NCI-H82 (cell line): Measurements from ENCODE around the gene ATF2.
A peak's percentile ranks its signal among the peaks of the same experiment; 100 is the strongest.
"Not testable (repeated sequence)": the region's sequence is repeated elsewhere in the genome, so short reads cannot be mapped to it uniquely, and the experiment has no call there.

Experiments
- DNase-seq: peaks from one replicate; lab custom pipeline; 2025; lab: John Stamatoyannopoulos, UW

The ATF2 gene

GRCh38 chr2:175084117-175084516, 83.9 kb downstream of the ATF2 start:
- not testable (repeated sequence) for DNase-seq

DNA sequence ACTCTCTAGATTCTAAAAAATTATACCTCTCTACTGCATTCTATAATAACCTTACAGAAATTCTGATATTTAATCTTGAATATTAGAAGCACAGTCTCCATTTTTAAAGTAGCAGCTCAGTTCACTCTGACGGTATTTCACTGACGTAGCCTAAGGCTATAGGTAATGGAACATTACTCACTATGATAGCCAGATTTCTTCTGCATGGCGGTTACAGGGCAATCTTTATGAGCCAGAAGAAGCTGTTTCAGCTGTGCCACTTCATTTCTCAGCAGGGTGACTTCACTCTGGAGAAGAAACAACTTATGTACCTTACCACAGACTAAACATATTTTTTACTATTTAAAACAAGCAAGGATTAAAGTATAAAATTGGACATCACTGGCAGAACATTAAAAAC, 87.5 kb downstream of the ATF2 start:
- no peak for DNase-seq

DNA sequence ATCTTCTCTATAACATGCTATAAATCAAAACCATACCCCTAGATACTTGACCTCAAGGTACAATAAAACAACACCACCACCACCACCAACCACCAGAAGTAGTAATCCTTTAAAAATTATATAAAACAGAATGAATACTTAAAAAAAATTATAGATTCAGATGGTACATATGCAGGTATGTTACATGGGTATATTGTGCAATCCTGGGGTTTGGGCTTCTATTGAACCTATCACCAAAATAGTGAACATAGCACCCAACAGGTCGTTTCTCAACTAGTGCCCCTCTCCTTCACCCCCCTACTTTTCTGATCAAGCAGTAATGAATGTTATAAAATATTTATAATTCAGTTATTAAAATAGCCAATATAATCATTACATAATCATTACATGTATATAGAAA, 91.7 kb downstream of the ATF2 start:
- DNase-seq, result no peak

GRCh38 chr2:175074478-175074877, 93.5 kb downstream of the ATF2 start:
- peak; percentile 12 for DNase-seq

DNA sequence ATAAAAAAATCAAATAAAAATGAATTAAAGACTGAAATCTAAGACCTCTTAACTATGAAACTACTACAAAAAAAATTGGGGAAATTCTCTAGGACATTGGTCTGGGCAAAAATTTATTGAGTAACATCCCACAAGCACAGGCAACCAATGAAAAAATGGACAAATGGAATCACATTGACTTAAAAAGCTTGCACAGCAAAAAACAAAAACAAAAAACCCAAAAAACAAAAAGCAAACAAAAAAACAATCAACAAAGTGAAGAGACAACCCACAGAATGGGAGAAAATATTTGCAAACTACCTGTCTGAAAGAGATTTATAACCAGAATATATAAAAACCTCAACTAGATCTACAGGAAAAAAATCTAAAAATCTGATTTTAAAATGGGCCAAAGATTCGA, 99.5 kb downstream of the ATF2 start:
- no peak for DNase-seq

GRCh38 chr2:175066411-175066810, 101.6 kb downstream of the ATF2 start:
- no peak for DNase-seq

- no peak for DNase-seq
Measured at GRCh38 chr2:175064797-175065196, 103.2 kb downstream of the ATF2 start.

DNA sequence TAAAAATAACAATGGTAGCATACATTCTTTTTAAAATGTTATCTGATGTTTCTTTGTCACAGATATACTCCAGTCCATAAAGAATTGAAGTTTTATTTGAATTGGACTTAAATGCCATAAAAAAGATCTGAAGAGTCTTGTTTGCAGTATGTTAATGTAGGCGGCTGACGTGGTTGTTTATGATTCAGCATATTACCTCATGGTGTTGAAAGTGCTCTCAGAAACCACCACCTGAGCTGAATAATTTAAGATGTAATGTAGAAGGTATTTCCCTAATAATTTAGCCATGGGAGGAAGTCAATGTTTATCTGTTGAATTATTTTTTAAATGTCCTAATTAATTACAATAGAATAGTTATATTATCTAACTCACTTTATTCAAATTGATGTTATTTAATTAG, 104.3 kb downstream of the ATF2 start:
- no peak for DNase-seq

DNA sequence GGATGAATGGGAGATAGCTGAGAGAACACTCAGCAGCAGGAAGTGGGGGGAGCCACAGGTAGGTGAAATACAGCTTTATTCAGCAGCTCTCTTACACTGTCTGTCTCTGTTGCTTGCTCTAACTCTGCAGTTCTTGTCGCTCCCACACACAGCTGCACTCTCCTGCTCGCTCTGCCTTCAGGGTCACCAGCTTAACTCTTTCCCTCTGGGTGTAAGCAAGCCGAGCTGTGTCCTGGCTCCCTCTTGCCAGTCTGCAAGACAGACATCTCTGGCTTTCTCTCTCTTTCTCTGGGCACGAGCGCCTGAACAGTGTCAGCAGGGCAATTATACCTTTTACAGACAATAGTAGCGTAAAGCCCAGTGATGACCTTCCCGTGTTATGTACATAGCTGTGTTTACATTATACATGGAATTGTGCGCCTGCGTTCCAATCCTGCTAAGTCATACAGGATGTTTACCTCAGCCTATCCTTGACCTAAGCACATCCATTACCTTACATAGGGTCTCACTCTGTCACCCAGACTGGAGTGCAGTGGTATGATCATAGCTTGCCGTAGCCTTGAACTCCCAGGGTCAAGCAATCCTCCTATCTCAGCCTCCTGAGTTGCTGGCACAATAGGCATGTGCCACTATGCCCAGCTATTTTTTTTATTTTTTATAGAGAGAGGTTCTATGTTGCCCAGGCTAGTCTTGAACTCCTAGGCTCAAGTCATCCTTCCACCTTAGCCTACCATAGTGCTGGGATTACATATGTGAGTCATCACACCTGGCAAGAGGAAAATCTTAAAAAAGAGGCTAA, 105.0 kb downstream of the ATF2 start:
- DNase-seq, result peak; percentile 7

- no peak for DNase-seq
Measured at GRCh38 chr2:175057078-175057685, 110.8 kb downstream of the ATF2 start.

DNA sequence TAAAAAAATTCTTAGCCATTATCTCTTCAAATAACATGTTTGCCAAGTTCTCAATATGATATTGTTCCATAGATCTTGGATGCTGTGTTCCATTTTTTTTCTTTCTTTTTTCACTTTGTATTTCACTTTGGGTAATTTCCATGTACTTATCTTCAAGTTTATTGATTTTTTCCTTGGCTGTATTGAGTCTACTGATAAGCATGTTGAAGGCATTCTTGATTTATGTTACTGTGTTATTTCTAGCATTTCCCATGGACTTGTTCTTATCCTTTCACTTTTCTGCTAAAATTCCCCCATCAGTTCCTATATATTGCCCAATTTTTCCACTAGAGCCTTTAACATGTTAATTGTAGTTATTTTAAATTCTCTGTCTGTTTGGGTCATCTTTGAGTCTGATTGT, 112.0 kb downstream of the ATF2 start:
- no peak for DNase-seq

GRCh38 chr2:175054340-175054739, 113.7 kb downstream of the ATF2 start:
- no peak for DNase-seq

DNA sequence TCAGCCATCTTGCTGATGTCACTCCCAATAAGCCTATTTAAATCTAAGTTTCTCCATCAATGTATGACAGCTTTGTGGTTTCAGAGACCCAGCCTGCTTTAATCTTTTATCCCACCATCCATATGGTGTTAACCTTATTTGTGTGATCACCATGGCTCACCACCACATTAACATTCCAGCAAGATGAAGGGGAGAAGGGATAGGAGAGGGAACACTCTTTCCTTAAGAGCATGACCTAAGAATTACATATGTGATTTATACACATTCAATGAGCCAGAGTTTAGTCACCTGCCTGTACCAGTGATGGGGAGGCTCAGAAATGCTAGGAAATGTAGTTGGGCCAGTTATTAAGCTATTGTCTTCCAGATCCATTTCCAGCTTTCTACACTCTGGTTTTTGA, 118.3 kb downstream of the ATF2 start:
- DNase-seq, result peak; percentile 77

GRCh38 chr2:175048275-175048674, 119.7 kb downstream of the ATF2 start:
- DNase-seq, result no peak

DNA sequence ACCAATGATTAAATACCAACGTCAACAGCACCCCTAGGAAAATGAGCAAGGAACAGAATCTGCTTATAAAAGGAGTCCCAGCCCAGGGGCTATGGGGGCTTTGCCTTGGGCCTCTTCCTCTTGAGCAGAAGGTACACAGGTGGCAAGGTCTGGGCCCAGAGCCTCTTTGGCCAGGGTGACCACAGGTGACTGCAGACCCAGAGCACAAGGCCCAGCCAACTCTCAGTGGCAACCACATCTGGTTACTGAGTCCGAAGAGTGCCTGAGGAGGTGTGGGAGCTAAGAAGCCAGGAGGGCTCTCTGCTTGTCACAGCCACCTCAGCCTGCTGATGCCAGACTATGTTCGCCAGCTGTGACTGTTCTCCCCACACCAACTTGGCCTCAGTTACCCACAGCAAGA, 128.5 kb downstream of the ATF2 start:
- no peak for DNase-seq

DNA sequence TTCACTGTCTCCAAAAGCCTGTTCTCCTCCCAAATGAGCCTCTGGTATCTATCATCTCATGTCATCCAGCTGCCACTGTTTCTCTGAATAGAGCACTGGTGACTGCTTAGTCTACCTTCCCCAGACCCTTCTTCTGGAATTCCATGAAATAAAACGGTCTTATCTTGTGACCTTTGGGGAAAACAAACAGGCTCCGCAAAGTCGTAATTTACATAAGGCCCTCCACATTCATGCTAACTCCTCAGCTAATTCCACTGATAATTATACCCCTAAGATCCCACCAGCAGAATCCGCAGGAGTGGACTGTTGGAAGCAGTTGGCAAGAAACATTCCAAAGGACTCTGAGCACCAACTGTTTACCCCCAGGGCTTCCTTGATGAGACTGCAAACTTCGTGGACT, 129.0 kb downstream of the ATF2 start:
- DNase-seq, result no peak

- no peak for DNase-seq
Measured at GRCh38 chr2:175037941-175038340, 130.1 kb downstream of the ATF2 start.

DNA sequence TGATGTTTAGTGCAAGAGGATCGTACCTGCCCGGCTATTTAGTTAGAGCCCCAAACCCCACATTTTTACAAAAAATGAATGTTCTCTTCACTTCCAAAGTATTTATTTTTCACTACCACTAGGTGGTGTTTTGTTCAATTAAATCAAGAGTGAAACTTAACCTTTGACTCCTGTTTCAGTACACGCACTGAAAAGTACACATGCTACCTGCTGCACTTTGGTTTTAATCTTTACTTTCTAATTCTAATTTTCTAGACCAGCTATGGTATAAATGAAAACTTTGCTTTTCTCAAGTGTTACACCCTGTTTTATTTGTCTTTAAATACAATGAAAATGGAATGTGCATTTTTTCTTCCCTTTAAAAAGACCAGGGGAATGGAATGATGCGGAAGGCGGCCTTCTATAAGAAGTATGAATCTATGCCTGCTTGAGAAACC, 131.4 kb downstream of the ATF2 start:
- DNase-seq, result peak; percentile 23

GRCh38 chr2:175035806-175036205, 132.2 kb downstream of the ATF2 start:
- DNase-seq, result no peak

DNA sequence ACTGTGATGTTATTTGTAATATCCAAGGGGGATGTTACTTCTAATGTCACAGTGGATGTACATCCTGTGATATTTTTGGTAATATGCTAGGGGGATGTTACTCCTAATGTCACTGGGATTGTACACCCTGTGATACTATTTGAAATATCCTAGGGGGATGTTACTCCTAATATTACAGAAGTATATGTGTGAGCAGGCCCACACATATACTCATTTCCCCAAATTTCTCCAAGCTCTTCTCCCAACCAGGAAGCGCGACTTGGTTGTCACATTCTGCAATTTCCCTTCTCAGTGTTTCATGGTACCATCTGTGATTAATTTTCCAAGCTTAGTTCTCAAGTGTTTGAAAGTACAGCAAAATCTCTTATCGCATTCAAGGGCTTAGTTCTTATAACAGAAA, 133.3 kb downstream of the ATF2 start:
- DNase-seq, result no peak

GRCh38 chr2:175030380-175031271, 137.4 kb downstream of the ATF2 start:
- peak; percentile 77 for DNase-seq

GRCh38 chr2:175027755-175028154, 140.2 kb downstream of the ATF2 start:
- no peak for DNase-seq

DNA sequence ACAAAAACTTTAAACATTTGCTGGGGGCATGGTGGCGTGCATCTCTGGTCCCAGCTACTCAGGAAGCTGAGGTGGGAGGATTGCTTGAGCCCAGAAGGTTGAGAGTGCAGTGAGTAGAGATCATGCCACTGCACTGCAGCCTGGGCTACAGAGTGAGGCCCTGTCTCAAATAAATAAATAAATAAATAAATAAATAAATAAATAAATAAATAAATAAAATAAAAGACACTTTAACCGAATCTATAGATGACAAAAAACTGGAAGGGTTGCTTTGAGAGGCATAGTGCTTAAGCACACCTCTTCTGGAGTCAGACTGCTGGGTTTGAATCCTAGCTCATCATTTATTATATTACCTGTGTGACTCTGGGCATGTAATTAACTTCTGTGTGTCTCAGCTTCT, 141.6 kb downstream of the ATF2 start:
- no peak for DNase-seq
